ENCODE data around the gene SELENOM.
A peak's percentile ranks its signal among the peaks of the same experiment; 100 is the strongest.

Gene SELENOM

DNA sequence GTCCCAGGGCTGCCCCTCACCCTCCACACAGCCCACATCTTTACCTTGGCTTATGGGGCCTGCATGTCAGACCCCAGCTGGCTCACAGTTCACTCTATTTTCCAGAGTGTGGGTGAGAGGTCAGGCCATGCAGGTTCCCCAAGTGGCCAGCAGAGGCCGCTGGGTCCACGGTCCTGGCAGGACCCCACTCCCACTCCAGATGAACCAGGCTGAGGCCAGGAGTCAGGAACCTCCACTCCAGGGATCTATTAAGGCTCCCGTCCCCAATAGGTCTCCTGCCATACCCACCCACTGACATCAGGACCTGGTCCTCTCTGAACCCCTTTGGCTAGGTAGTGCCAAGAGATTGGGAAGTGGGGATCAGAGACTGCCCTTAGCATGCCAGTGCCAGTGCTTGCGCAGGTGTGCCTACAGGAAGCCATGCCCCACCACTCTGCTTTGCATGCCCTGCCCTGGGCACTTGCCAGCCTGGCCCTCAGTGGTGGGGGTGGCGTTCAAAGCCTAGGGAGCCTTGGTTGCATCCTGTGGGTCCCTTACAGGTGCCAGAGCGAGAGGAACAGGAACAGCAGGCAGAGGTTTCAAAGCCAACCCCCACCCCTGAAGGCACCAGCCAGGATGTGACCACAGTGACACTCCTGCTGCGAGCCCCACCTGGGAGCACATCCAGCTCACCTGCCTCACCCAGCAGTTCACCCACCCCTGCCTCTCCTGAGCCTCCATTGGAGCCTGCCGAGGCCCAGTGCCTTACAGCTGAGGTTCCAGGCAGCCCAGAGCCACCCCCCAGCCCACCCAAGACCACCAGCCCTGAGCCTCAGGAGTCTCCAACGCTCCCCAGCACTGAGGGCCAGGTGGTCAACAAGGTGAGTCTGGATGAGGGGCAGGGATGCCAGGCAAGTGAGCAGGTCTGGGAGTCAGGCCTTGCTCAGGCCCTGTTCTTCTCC, 17.9 kb downstream of the SELENOM start:
- H3K9ac ChIP-seq (ENCODE audit: low read length) = no peak overlapping the region
- no peak overlapping the region for H2AK5ac ChIP-seq (ENCODE audit: low read length)
- no peaks in the 10 kb centered on the region for H3K36me3 ChIP-seq (ENCODE audit: control insufficient read depth, insufficient read depth, low read length)
- H4K8ac ChIP-seq (ENCODE audit: low read depth, low read length) = no peak overlapping the region
- no peaks in the 10 kb centered on the region for H3K79me2 ChIP-seq (ENCODE audit: control insufficient read depth, insufficient read depth, low read length)
- no peak overlapping the region for H4K5ac ChIP-seq (ENCODE audit: low read length)
- H3K4ac ChIP-seq (ENCODE audit: low read depth, low read length) = no peak overlapping the region
- no peak overlapping the region for H3K23ac ChIP-seq (ENCODE audit: low read length)
- no peak overlapping the region for H3K56ac ChIP-seq (ENCODE audit: low read length)
- H2BK15ac ChIP-seq (replicated peaks; ENCODE audit: low read depth) = no peak overlapping the region
- H3K4me3 ChIP-seq (ENCODE audit: low read length) = no peak overlapping the region
- H3K27me3 ChIP-seq (ENCODE audit: insufficient read depth, low read length, poor library complexity) = no peaks in the 10 kb centered on the region
- no peaks in the 10 kb centered on the region for H3K4me1 ChIP-seq (ENCODE audit: control insufficient read depth, low read depth, low read length)
- H2BK5ac ChIP-seq (ENCODE audit: low read length) = no peak overlapping the region
- DNase-seq = no peak
- peaks cover under 1% of the 10 kb centered on the region for H3K79me1 ChIP-seq (ENCODE audit: low read length)
- no peak overlapping the region for H3K18ac ChIP-seq (ENCODE audit: low read length)
- no peak overlapping the region for H2BK120ac ChIP-seq (ENCODE audit: low read depth, low read length)
- H3K27ac ChIP-seq (ENCODE audit: low read depth, low read length) = no peak overlapping the region
- no CpG with 5 or more reads among the region's 9 CpGs for WGBS (ENCODE audit: extremely low coverage, insufficient coverage, low lambda C conversion rate)
- no peak overlapping the region for H3K4me2 ChIP-seq (ENCODE audit: low read length)

DNA sequence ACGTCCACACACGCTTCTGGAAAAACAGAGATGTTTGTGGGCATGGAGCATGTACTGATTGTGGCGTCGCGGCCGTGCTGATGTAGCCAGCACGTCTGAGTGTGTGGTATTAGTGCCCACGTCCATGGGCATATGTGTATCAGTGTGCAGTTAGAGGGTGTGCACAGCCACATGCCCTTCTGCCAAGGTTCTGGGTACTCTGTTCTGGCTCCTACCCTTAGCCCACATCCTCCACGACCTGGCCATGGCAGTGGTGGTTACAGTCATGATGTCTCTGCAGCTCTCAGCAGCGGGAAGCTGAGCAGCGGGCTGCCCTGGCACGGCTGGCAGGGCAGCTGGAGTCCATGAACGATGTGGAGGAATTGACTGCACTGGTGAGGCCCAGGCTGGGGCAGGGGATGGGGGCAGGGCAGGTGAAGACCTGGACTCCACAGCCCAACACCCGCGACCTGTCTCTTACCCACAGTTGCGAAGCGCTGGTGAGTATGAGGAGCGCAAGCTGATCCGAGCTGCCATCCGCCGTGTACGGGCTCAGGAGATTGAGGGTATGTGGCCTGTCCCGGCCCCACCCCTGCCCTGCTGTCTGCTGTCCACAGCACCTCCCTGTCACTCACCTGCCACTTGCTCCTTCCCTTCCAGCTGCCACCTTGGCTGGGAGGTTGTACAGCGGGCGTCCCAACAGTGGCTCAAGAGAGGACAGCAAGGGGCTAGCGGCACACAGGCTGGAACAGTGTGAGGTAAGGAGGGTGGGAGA, 19.0 kb downstream of the SELENOM start:
- H3K79me1 ChIP-seq (ENCODE audit: low read length) = peaks cover 8% of the 10 kb centered on the region
- no peak overlapping the region for H4K5ac ChIP-seq (ENCODE audit: low read length)
- no CpG with 5 or more reads among the region's 26 CpGs for WGBS (ENCODE audit: extremely low coverage, insufficient coverage, low lambda C conversion rate)

DNA sequence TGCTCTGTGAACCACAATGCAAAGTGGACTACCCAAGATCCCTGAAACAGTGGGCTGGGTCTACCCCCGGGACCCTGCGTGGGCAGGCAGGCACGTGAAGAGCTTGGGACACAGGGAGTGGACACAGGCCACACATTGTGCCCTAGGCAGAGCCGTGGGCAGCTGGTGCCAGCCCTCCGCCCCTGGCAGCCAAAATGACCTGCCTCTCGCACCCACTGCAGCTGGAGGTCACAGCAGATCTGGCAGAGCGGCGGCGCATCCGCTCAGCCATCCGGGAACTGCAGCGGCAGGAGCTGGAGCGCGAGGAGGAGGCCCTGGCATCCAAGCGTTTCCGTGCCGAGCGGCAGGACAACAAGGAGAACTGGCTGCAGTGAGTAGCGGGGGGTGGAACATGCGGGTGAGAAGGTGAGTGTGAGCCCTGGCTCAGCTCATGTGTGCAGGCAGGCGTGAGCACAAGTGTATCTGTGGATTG, 19.6 kb downstream of the SELENOM start:
- peaks cover 7% of the 10 kb centered on the region for H3K79me2 ChIP-seq (ENCODE audit: control insufficient read depth, insufficient read depth, low read length)
- H2BK15ac ChIP-seq (replicated peaks; ENCODE audit: low read depth) = no peak overlapping the region
- H3K36me3 ChIP-seq (ENCODE audit: control insufficient read depth, insufficient read depth, low read length) = no peaks in the 10 kb centered on the region
- H4K5ac ChIP-seq (ENCODE audit: low read length) = no peak overlapping the region
- no peaks in the 10 kb centered on the region for H3K27me3 ChIP-seq (ENCODE audit: insufficient read depth, low read length, poor library complexity)
- WGBS (ENCODE audit: extremely low coverage, insufficient coverage, low lambda C conversion rate) = no CpG with 5 or more reads among the region's 21 CpGs
- no peak overlapping the region for H4K8ac ChIP-seq (ENCODE audit: low read depth, low read length)
- H3K4me1 ChIP-seq (ENCODE audit: control insufficient read depth, low read depth, low read length) = peaks cover 2% of the 10 kb centered on the region
- no peak overlapping the region for H2BK5ac ChIP-seq (ENCODE audit: low read length)
- H3K56ac ChIP-seq (ENCODE audit: low read length) = no peak overlapping the region
- no peak overlapping the region for H2BK120ac ChIP-seq (ENCODE audit: low read depth, low read length)
- no peak overlapping the region for H3K4me3 ChIP-seq (ENCODE audit: low read length)
- no peak overlapping the region for H3K27ac ChIP-seq (ENCODE audit: low read depth, low read length)
- peaks cover 10% of the 10 kb centered on the region for H3K79me1 ChIP-seq (ENCODE audit: low read length)
- H3K23ac ChIP-seq (ENCODE audit: low read length) = no peak overlapping the region
- no peak overlapping the region for H3K18ac ChIP-seq (ENCODE audit: low read length)
- no peak overlapping the region for H2AK5ac ChIP-seq (ENCODE audit: low read length)
- no peak for DNase-seq
- no peak overlapping the region for H3K9ac ChIP-seq (ENCODE audit: low read length)
- H3K4ac ChIP-seq (ENCODE audit: low read depth, low read length) = no peak overlapping the region
- H3K4me2 ChIP-seq (ENCODE audit: low read length) = no peak overlapping the region

More for the DNA sequence above, 19.0 kb downstream of the SELENOM start:
- DNase-seq = no peak
- Histone ChIP-seq H3K4me1 (ENCODE audit: control insufficient read depth, low read depth, low read length) (no peaks in the 10 kb centered on the region), H2AK5ac (ENCODE audit: low read length) (no peak overlapping the region), H3K36me3 (ENCODE audit: control insufficient read depth, insufficient read depth, low read length) (no peaks in the 10 kb centered on the region), H3K9ac (ENCODE audit: low read length) (no peak overlapping the region), H2BK5ac (ENCODE audit: low read length) (no peak overlapping the region), H3K56ac (ENCODE audit: low read length) (no peak overlapping the region), H3K27me3 (ENCODE audit: insufficient read depth, low read length, poor library complexity) (no peaks in the 10 kb centered on the region), H3K4me3 (ENCODE audit: low read length) (no peak overlapping the region), H3K23ac (ENCODE audit: low read length) (no peak overlapping the region), H2BK15ac (replicated peaks; ENCODE audit: low read depth) (no peak overlapping the region), H4K8ac (ENCODE audit: low read depth, low read length) (no peak overlapping the region), H3K4me2 (ENCODE audit: low read length) (no peak overlapping the region), H3K18ac (ENCODE audit: low read length) (no peak overlapping the region), H3K79me2 (ENCODE audit: control insufficient read depth, insufficient read depth, low read length) (peaks cover 7% of the 10 kb centered on the region), H2BK120ac (ENCODE audit: low read depth, low read length) (no peak overlapping the region), H3K4ac (ENCODE audit: low read depth, low read length) (no peak overlapping the region), H3K27ac (ENCODE audit: low read depth, low read length) (no peak overlapping the region)

DNA sequence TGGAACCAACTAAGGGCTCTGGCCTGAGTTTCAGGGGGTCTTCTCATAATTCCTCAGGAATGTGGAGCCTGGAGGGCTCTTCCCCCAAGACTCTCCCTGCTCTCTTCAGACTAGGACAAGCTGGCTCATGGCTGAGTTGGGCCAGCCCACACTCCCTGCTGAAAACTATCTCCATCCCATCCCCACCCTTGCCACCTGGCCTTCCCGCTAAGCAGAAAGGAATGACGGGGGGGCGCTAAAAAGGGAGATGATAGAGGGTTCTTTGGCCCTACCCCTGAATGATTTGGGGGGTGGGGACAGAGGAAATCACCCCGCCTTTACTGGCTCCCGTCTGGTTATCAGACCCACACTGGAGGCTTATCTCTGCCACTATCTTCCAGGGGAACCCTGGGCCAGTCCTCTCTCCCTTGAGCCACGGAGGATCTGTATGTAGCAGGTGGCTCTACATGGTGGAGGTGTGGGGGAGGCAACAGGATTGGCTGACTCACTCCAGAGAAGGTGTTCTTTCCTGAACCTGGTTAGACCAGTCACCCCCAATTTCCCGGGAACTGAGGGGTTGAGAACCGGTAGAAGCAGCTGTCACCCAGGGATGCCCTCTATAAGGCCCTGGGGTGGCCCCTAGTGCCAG, 20.6 kb downstream of the SELENOM start:
- no peak overlapping the region for H4K5ac ChIP-seq (ENCODE audit: low read length)
- no peak for DNase-seq
- peaks cover 10% of the 10 kb centered on the region for H3K79me1 ChIP-seq (ENCODE audit: low read length)
- WGBS (ENCODE audit: extremely low coverage, insufficient coverage, low lambda C conversion rate) = no CpG with 5 or more reads among the region's 8 CpGs
- H3K36me3 ChIP-seq (ENCODE audit: control insufficient read depth, insufficient read depth, low read length) = no peaks in the 10 kb centered on the region
- H3K23ac ChIP-seq (ENCODE audit: low read length) = no peak overlapping the region
- no peak overlapping the region for H2BK120ac ChIP-seq (ENCODE audit: low read depth, low read length)
- peaks cover 5% of the 10 kb centered on the region for H3K4me1 ChIP-seq (ENCODE audit: control insufficient read depth, low read depth, low read length)
- H3K4me2 ChIP-seq (ENCODE audit: low read length) = no peak overlapping the region
- no peak overlapping the region for H3K4me3 ChIP-seq (ENCODE audit: low read length)
- H3K27me3 ChIP-seq (ENCODE audit: insufficient read depth, low read length, poor library complexity) = no peaks in the 10 kb centered on the region
- H4K8ac ChIP-seq (ENCODE audit: low read depth, low read length) = no peak overlapping the region
- no peak overlapping the region for H3K18ac ChIP-seq (ENCODE audit: low read length)
- H3K27ac ChIP-seq (ENCODE audit: low read depth, low read length) = no peak overlapping the region
- H3K9ac ChIP-seq (ENCODE audit: low read length) = no peak overlapping the region
- H3K79me2 ChIP-seq (ENCODE audit: control insufficient read depth, insufficient read depth, low read length) = peaks cover 7% of the 10 kb centered on the region
- H3K4ac ChIP-seq (ENCODE audit: low read depth, low read length) = no peak overlapping the region
- H2AK5ac ChIP-seq (ENCODE audit: low read length) = no peak overlapping the region
- no peak overlapping the region for H3K56ac ChIP-seq (ENCODE audit: low read length)
- no peak overlapping the region for H2BK5ac ChIP-seq (ENCODE audit: low read length)
- no peak overlapping the region for H2BK15ac ChIP-seq (replicated peaks; ENCODE audit: low read depth)

DNA sequence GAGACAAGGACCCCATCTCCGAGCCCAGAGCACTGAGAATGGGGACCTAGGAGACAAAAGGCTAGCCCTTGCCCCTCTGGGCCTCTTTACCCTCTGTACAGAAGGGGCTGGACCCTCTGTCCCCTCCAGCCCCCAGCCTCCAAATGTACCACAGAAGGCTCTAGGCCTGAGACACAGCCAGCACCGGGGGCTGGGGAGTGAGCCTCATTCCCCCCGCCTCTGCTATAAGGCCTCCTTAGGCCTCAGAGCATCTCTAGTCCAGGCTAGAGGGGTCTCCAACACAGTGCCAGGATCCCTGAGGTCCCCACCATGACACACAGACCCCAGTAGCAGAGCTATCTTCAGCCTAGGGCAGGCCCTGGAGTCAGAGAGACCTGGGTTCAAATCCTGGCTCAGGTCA, 21.4 kb downstream of the SELENOM start:
- Histone ChIP-seq H3K27ac (ENCODE audit: low read depth, low read length) (no peak overlapping the region), H2BK5ac (ENCODE audit: low read length) (no peak overlapping the region)

More for the DNA sequence above, 21.4 kb downstream of the SELENOM start:
- peaks cover 5% of the 10 kb centered on the region for H3K4me1 ChIP-seq (ENCODE audit: control insufficient read depth, low read depth, low read length)
- H3K4me3 ChIP-seq (ENCODE audit: low read length) = no peak overlapping the region
- no peak for DNase-seq
- H3K18ac ChIP-seq (ENCODE audit: low read length) = peak overlapping the region; percentile 30
- peaks cover 7% of the 10 kb centered on the region for H3K79me2 ChIP-seq (ENCODE audit: control insufficient read depth, insufficient read depth, low read length)
- H3K4ac ChIP-seq (ENCODE audit: low read depth, low read length) = no peak overlapping the region
- no peak overlapping the region for H3K4me2 ChIP-seq (ENCODE audit: low read length)
- H3K23ac ChIP-seq (ENCODE audit: low read length) = no peak overlapping the region
- H3K9ac ChIP-seq (ENCODE audit: low read length) = peak overlapping the region; percentile 95
- H2AK5ac ChIP-seq (ENCODE audit: low read length) = no peak overlapping the region
- H2BK15ac ChIP-seq (replicated peaks; ENCODE audit: low read depth) = no peak overlapping the region
- no CpG with 5 or more reads among the region's 3 CpGs for WGBS (ENCODE audit: extremely low coverage, insufficient coverage, low lambda C conversion rate)
- H3K56ac ChIP-seq (ENCODE audit: low read length) = peak overlapping the region; percentile 79
- no peak overlapping the region for H4K8ac ChIP-seq (ENCODE audit: low read depth, low read length)
- no peak overlapping the region for H2BK120ac ChIP-seq (ENCODE audit: low read depth, low read length)
- peaks cover 10% of the 10 kb centered on the region for H3K79me1 ChIP-seq (ENCODE audit: low read length)
- no peaks in the 10 kb centered on the region for H3K27me3 ChIP-seq (ENCODE audit: insufficient read depth, low read length, poor library complexity)
- H3K36me3 ChIP-seq (ENCODE audit: control insufficient read depth, insufficient read depth, low read length) = no peaks in the 10 kb centered on the region
- H4K5ac ChIP-seq (ENCODE audit: low read length) = no peak overlapping the region
